ENCODE data around the gene SUPT20HL2.

SUPT20HL2 gene

GRCh38 chrX:24264383-24264782 is 49.5 kb downstream of the SUPT20HL2 start:
- no peak overlapping the region for H3K27ac ChIP-seq
- H3K4me3 ChIP-seq = no peak overlapping the region

- Histone ChIP-seq H3K27ac (no peak overlapping the region), H3K4me3 (no peak overlapping the region)
Measured at GRCh38 chrX:24262309-24262708, 51.6 kb downstream of the SUPT20HL2 start.

Data from skin epidermis (tissue), 12 donors.